GM19438 (cell line): Measurements from ENCODE around the gene KRT23.

ENCODE experiments used
- ATAC-seq: cut with Tn5 transposase; IDR thresholded peaks from one replicate; pipeline ENCODE4 v1.9.1; 2021; ENCODE audit warnings: low read depth; ENCODE audit not compliant: unreplicated experiment

Gene KRT23, protein sequence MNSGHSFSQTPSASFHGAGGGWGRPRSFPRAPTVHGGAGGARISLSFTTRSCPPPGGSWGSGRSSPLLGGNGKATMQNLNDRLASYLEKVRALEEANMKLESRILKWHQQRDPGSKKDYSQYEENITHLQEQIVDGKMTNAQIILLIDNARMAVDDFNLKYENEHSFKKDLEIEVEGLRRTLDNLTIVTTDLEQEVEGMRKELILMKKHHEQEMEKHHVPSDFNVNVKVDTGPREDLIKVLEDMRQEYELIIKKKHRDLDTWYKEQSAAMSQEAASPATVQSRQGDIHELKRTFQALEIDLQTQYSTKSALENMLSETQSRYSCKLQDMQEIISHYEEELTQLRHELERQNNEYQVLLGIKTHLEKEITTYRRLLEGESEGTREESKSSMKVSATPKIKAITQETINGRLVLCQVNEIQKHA

DNA sequence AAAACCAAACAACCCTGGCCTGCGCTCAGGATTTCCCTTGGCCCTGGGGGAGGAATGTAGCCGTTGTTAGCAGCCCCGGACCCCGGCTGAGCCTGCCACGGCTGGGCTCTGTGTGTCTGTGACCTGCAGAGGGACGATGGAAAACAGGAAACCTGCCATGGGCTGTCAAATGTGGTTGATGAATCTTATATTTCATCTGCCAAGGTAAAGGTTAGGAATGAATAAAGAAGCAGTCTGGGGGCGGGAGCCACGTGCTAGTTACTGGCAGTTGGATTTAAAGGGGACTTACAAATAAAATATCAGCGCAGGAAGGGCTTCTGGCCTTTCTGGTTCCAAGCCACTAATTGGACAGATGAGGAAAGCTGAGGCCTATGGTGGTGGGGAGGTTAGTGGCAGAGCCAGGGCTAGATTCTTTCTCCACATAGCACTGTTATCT, at the start of gene KRT23:
TSS of gene KRT23 (minus strand) at position 263 of the 436 bp plus-strand sequence. CDS start 1,043 bp downstream, outside the sequence.
- ATAC-seq, result no peak

DNA sequence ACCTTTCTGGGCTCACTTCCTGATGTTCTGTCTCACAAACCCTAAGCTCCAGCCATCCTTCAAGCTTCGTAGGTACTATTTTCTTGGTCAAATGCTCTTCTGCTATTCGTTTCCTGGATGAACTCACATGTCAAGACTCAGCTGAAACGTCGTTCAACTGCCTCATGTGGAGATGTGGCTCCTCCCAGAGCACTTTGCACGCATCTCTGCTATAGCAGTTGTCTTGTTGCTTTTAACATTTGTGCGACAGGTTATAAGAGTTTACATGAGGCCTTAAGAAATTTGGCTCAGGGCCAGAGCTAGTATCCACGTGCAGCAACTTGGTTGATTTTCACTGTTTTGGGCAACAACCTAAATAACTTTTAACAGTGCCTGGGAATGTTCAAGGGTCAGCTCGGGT, 49.5 kb upstream of the KRT23 start:
- no peak for ATAC-seq

- no peak for ATAC-seq
Measured at GRCh38 chr17:40984226-40984625, 46.8 kb upstream of the KRT23 start, which contains the start of gene KRT40. TSS of gene KRT40 (minus strand) at chr17:40984326. CDS start at chr17:40984273, 53 bp downstream.

DNA sequence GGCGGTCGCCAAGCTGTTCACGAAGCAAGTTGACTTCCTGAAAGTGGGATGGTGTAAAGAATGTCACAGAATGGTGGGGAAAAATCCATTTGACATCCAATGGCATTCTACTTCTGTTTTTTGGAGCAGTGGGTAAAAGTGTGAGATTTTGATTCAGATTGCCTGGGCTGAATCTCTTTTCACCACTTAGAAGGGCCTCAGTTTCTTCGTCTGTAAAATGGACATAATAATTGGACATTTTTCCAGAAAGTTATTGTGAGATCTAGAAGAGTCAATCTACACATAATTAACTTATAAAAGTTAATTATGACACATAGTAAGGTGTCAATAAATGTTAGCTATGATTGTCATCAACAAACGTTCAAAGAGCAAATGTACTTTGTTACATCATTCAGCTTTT, 43.7 kb upstream of the KRT23 start:
- ATAC-seq, result no peak

DNA sequence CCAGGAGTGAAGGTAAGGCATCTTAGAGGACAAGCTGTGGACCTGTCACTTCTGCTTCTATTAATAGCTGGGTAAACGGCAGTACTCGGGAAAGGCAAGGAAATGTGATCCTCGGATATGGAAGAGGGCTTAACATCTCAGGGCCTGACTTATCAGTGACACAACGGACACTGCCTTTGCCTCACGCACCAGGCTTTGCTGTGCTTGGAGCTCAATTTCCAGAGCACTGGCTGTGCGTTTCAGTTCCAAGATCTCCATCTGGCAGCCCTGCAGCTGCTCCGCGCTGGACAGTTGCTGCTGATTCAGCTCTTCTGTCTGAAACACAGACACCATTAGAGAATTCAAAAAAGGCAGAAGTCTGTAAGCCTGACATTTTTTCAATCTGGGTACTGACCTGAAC, 43.1 kb upstream of the KRT23 start:
- no peak for ATAC-seq

GRCh38 chr17:40980117-40980516, 42.7 kb upstream of the KRT23 start:
- ATAC-seq, result no peak

- no peak for ATAC-seq
Measured at GRCh38 chr17:40978575-40979151, 41.2 kb upstream of the KRT23 start.

- no peak for ATAC-seq
Measured at GRCh38 chr17:40975516-40975915, 38.1 kb upstream of the KRT23 start.

DNA sequence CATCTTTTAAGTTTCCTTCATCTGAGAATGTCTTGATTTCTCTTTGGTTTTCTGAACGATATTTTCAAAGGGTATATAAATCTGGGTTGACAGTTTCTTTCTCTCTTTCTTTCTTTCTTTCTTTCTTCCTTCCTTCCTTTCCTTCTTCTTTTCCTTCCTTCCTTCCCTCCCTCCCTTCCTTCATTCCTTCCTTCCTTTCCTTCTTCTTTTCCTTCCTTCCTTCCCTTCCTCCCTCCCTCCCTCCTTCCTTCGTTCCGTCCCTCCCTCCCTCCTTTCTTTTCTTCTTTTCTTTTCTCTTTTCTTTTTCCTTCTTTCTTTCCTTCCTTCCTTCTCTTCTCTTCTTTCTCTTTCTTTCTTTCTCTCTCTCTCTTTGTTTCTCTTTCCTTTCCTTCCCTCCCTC, 36.9 kb upstream of the KRT23 start:
- ATAC-seq, result no peak

GRCh38 chr17:40967582-40967981, 30.1 kb upstream of the KRT23 start:
- ATAC-seq, result no peak

GRCh38 chr17:40966848-40967247, 29.4 kb upstream of the KRT23 start, which contains the start of gene KRT39:
TSS of gene KRT39 (minus strand) at chr17:40966948. CDS start at chr17:40966856, 92 bp downstream.
- ATAC-seq, result no peak

- no peak for ATAC-seq
Measured at GRCh38 chr17:40963838-40964237, 26.4 kb upstream of the KRT23 start.

- no peak for ATAC-seq
Measured at GRCh38 chr17:40962059-40962561, 24.7 kb upstream of the KRT23 start.

DNA sequence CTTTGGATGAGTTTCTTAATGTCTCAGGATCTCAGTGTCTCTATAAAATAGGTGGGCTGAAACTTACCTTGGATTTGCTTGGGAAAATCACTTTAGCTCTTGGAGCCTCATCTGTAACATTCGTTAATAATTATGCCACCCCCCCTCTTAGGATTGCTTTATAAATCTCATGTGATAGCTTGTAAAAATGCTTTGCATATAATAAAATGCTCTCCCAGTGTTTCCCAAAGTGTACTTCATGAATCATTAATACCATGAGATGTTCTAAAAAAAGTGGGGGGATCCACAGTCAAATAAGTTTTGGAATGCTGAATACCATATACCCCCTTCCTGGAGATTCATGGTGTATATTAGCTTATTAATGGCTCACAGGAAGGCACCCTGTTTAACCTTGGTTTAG, 24.1 kb upstream of the KRT23 start:
- ATAC-seq, result no peak

- ATAC-seq, result no peak
Measured at GRCh38 chr17:40960144-40960543, 22.7 kb upstream of the KRT23 start.

- no peak for ATAC-seq
Measured at GRCh38 chr17:40958086-40958953, 20.9 kb upstream of the KRT23 start.

GRCh38 chr17:40956401-40957254, 19.2 kb upstream of the KRT23 start:
- no peak for ATAC-seq

- ATAC-seq, result no peak
Measured at GRCh38 chr17:40953881-40954280, 16.4 kb upstream of the KRT23 start.

- ATAC-seq, result no peak
Measured at GRCh38 chr17:40952661-40953060, 15.2 kb upstream of the KRT23 start.

DNA sequence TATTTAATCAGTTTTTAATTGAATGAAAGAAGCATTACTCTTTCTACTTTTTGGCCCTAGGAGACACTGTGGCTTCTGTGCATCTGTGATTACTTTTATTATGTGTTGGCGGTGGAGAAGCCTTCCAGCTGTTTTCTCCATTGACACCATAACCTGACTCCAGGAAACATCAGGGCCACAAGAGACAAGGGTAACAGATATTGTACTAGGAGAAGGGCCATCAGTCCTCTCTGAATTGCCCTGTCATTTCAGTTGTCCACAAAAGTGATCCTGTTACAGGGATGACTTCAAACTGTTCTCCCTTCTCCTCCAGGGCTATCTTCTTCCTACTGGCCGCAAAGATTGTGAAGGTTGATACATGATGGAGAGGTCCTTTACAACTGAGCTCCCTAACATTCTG, 14.7 kb upstream of the KRT23 start:
- no peak for ATAC-seq
